CD4-positive, alpha-beta T cell treated with Interferon alpha-2 for 1 hour (primary cell): ENCODE measurements around the gene SHISAL1.

ENCODE experiments used
- DNase-seq, 2 donors: peaks; one replicate each; pipeline ENCODE4 v3.0.0-alpha.2; 2020 to 2022

SHISAL1 gene

DNA sequence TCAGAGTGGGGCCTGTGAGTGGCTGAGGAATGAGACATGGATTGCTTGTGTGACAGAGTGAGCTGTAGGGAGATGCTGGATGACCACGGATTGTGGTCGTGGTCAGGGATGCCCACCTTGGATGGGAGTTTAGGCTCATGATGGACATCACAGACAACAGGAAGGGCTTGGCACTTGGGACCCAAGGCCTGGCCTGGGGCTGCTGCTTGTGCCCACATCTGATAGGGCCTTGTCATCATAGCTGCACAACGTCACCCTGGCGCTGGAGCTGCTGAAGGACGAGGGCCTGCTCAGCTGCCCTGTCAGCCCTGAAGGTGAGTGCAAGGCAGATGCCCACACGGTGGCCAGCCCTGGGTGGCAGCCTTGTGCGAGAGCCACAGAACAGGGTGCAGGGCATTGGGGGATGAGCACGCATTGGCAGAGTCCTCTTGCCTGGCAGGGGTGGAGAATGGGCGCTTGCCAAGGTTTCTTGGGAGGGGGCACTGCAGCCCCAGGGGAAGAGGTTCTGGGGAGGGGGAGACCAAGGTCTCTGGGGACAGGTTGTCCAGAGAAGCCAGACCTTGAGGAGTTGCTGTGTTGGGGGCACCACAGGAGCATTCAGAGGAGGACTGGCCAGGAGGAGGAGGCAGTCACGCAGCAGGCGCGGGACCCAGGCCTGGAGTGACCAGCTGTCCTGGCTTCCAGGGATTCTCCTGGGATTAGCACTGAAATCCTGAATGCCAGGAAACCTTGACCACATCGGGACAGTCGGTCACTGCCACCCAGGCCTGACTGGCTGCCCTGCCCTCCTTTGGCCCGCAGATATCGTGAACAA is 107.0 kb downstream of the SHISAL1 start:
- DNase-seq = no peak

DNA sequence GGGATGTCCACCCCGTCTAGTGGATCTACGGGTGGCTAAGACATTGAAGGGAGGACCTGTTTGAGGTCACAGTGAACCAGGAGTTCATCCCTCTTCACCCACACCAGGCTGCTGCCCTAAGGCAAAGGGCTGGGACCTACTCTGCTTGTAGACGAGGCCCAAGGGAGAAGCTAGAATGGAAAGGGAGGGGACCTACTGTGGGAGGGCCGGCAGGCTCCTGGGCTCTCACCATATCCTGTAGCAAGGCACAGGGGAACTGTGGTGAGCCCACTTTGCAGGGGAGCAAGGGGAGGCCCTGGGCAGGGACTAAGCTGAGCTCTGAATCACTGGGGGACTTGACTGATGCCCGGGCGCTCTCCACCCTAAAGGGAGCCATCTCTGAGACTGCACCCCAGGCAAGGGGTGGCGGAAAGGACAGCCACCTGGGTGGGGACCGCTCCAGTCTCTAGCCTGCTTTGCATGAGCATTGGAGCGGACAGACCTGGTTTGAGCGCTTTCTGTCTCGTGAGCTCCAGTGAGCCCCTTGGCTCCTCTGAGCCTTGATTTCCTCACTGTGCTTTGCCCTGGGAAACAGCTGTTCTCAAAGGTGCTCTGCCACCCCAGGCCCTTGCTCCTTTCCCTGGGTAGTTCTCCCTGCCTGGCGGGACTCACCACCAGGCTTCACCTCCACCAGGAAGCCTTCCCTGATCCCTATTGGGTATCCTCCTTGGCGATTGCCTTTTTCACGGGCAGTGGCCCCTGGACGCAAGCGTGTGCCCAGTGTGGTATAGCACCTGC is 107.8 kb downstream of the SHISAL1 start:
- no peak for DNase-seq

DNA sequence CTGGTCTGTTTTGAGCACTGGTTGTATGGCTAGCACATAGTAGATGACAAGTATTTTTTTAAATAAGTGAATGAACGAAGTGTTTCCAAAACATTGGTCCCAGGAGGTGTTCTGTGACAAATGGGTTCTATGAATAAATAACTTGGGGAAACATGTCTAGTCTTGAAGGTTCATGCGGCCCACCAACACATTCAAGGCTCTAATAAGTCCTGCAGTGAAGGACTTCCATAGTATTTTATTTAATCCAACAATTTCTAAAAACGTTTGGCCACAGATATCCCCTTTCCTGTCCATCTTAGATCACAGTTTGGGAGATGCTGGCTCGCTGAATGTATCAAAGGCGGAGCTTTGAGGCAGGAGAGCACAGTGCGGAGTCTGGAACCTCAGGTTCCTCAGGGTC is 109.5 kb downstream of the SHISAL1 start:
- no peak for DNase-seq

DNA sequence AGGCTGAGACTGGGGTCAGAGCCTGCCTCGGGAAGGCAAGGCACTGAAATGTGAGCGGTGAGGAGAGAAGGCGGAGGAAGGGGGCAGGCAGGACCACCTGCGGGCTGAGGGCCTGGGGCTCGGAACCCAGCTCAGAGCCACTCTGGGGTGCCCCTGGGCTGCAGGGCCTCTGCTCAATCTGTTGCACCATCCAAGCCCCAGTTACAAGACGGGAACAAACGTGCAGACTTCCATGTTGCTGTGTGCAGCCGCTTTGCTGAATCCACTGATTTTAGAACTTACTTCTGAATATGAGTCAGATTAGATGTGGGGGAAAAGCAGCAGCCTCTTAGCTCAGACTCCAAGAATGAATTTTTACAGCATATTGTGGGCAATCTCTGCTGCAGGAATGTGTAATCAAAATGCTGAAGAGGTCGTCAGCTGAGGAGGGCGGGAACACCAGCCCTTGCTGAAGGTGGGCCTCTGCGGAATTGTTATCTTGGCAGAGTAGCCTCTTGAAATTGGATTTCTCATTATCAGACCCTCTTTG is 110.4 kb downstream of the SHISAL1 start:
- DNase-seq = no peak

DNA sequence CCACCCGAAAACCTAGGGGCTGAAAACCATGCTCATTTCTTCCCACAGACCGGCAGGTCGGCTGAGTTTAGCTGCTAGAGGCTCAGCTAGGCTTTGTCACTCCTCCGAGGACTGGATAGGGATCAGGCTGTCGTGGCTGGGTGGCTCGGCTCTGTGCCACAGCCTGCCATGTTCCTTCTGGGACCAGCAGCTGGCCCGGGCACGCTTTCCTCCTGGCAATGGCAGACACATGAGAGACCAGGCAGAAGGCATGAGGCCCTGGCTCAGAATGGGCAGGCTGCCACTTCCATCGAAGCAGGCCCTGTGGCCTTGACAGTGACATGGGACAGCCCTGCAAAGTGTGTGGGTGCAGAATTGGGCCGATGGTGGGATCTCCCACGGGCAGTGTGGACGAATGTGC is 111.1 kb downstream of the SHISAL1 start:
- no peak for DNase-seq

DNA sequence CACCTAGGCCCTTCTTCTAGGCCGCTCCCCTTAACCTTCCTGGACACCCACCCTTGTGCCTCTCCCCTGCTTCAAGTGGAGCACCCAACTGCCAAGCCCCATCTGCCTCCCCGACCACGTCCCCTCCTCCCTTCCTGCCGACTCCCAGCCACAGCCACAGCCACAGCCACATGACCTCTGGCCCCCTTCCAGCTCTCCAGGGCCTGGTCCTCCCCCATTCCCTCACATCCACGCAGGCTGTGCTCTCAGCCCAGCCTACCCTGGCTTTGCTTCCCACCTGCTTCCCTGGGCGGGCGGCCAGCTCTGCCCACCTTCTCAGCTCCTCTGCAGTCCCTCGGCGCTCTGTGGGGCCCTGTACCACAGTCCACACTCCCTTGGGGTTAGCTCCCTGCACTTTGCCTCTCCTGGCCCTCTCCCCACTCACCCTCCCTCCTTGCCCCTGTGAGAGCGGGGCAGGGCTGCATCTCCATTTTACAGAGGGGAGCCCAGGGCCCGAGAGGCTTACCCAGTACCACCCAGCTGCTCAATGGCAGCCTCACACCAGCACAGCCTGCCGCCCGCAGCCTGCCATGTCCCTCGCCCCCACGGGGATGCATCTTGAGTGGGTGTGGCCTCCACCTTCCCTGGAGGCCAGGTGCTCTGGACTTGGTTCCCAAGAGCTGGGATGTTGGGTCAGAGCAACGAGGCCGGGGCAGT is 111.7 kb downstream of the SHISAL1 start:
- no peak for DNase-seq

DNA sequence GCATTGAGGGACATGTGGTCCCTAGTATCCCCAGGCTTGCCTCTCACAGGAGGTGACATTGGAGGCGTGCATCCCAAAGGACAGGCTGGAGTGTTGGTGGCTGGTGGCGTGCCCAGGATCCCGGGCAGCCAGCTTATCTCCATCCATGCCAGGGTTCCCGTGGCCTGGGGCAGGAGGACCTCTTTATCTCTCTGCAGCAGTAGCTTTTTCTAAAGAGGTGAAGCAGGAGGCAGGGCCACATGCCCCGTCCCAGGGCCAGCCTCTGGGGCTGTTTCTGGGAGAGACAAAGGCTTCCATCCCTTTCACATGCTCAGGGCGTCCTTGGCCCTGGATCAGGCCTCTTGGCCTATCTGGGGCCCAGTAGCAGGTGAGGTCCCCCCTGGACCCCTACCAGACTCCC is 112.3 kb downstream of the SHISAL1 start:
- DNase-seq = no peak

DNA sequence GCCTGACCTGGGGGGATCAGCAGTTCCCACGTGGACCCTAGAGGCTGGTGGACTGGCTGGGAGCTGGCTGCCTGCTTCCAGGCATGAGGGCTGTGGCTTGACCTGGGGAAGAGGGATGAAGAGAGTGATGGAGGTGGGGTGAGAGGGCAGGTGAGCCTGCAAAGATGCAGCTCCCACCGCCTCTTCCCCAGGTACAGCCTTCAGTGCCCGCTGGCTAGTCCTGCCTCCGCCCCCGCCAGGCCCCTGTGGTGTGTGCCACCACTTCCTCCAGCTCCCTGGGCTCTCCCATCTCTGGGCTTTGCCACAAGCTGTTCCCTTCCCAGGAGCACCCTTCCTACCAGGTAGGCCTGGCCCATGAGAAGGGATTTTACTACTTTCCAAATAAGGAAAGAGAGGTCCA is 112.9 kb downstream of the SHISAL1 start:
- no peak for DNase-seq

DNA sequence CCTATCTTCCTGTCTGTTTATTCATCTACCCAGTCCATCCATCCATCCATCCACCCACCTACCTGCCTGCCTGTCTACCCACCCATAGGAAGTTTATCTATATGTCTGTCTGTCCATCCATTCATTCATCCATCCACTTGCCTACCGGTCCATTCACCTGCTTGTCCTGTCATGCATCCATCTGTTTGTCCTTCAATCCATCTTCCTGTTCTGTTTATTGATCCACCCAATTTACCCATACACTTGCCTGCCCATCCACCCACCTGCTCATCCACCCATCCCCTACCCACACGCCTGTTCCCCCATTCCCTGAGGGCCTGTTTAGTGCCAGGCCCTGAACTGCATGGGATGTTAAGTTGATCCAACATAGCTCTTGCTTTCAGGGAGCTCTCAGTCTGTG is 113.6 kb downstream of the SHISAL1 start:
- DNase-seq = no peak

DNA sequence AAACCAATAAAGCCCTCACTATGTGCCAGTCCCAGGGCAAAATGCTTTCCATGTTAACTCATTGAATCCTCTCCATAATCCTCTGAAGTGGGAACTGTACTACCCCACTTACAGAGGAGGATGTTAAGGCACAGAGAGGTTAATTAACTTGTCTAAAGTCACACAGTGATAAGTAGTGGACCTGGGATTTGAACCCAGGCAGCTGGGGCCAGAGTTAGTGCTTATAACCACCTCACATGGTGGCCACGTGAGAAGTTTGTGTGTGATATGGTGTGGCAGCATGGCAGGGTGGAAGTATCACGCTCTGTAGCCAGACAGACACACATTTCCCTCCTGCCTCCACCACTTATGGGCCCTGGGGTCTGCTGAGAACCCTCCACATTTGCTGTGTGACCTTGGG is 115.5 kb downstream of the SHISAL1 start:
- DNase-seq = no peak

DNA sequence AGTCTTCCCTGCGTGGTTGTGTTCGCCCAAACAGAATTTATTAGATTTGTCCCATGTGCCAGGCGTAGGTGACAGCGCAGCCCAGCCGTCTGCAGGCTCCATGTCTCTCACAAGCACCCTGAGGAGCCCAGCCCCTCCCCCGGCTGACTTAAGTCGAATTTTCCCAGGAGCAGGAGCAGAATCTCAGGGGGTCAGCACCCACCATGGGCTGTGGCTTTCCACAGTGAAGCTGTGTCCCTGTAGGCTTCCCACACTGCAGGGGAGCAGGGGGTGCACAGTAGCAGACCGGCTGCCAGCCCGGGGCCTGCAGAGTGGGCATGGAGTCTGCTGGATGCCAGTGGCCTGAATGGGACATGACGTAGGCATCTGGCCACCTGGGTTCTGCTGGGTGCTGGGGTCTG is 116.0 kb downstream of the SHISAL1 start:
- DNase-seq = no peak

DNA sequence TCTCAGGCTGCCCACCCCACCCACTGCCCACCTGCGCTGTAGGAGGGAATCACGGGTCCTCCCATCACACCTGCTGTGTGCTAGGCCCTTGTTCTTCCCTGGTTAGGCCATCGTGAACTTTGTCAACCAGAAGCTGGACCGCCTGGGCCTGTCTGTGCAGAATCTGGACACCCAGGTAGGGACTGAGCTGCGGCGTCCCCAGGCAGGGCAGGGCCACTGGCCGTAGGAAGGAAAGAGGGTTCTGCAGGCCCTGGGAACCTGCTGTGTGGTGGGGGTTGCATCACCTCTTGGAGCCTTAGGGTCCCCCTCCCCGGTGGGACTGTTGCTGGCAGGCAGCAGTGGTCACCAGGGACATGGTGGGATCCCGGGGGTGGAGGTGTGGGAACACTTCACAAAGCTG is 116.5 kb downstream of the SHISAL1 start:
- DNase-seq = no peak

DNA sequence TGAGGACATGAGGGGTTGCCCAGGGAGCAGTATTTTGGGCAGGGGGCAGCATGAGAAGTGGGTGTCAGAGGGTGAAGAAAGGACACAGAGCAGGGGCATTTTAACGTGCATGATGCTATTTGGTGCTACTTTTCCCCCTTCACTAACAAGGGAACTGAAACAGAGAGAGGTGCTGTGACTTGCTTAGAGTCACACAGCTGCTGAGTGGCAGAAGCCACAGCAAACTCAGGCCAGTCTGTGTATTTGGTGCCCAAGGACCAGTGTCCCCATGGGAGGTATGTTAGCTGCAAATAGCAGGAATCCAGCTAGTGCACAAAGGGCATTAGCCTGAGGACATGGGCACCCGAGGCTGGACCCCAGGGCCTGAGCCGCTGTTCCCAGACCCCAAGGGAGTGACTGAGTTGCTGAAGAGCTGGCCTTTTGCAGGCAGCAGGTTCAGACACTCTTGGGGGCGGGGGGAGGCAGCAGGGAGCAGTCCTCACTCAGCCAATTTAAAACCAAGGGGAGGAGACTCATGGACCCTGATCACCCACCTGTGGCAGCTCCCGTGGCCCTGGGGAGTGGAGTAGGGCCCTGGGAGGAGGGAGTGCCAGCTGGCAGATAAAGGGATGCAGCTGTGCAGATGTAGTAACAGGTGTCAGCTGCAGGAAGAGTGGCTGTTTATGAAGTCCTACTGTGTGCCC is 117.4 kb downstream of the SHISAL1 start:
- DNase-seq = no peak

DNA sequence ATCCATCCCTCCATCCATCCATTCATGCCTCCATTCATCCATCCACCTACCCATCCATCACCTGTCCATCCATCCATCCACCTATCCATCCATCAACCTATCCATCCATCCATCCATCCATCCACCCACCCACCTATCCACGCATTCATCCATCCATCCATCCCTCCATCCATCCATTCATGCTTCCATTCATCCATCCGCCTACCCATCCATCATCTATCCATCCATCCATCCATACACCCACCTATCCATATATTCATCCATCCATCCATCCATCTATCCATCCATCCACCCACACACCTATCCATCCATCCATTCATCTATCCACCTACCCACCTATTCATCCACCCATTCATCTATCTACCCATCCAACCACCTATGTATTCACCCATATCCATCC is 118.2 kb downstream of the SHISAL1 start:
- DNase-seq = no peak
